Measurements from ENCODE around the gene SIGLEC8. TPM values are rescaled to one million over a fixed set of nuclear protein-coding genes. Genes with fewer than 3 reads are reported as not detected.
"Not testable (repeated sequence)": the region's sequence is repeated elsewhere in the genome, so short reads cannot be mapped to it uniquely, and the experiment has no call there.

SIGLEC8 gene
- total and polyA plus RNA-seq, 3 experiments from 2014 or later, result not detected

- no peak overlapping the region for H3K27ac Mint-ChIP-seq
- POLR2A ChIA-PET, result no interaction called here
- no peaks in the 10 kb centered on the region for H3K36me3 Mint-ChIP-seq
- Histone ChIP-seq H3K36me3 (ENCODE audit: insufficient read depth, low read length) (no peaks in the 10 kb centered on the region), H3K9me3 (ENCODE audit: low read length) (no peaks in the 10 kb centered on the region), H3K27me3 (ENCODE audit: insufficient read depth, low read length, poor library complexity, severe bottlenecking) (peaks cover 3% of the 10 kb centered on the region), H3K4me1 (ENCODE audit: insufficient read depth, low read length) (no peaks in the 10 kb centered on the region), H3K27ac (ENCODE audit: low read depth, low read length) (no peak overlapping the region), H3K4me3 (ENCODE audit: low read length) (no peak overlapping the region)
- no peak overlapping the region for H3K4me3 Mint-ChIP-seq
- peaks cover 4 to 6% (median 4%) of the 10 kb centered on the region in 3 donors for H3K4me1 Mint-ChIP-seq
- no peak for DNase-seq
- CTCF ChIA-PET, result interaction anchor here (0.8 to 1.3 kb wide), 4 partner anchors 11 to 54 kb away, joined by 3 read pairs; partner anchors contain the start of gene CLDND2
- H3K27me3 Mint-ChIP-seq, result peaks cover 17 to 35% of the 10 kb centered on the region in 2 donors
- no peaks in the 10 kb centered on the region for H3K9me3 Mint-ChIP-seq
These were observed 39.5 kb downstream of the SIGLEC8 start for GRCh38 chr19:51418707-51419106.

- Mint-ChIP-seq H3K4me3 (no peak overlapping the region), H3K27ac (no peak overlapping the region), H3K9me3 (no peaks in the 10 kb centered on the region), H3K27me3 (peaks cover 14 to 30% of the 10 kb centered on the region in 2 donors), H3K36me3 (no peaks in the 10 kb centered on the region), H3K4me1 (peaks cover 4 to 6% (median 4%) of the 10 kb centered on the region in 3 donors)
- Histone ChIP-seq H3K27ac (ENCODE audit: low read depth, low read length) (no peak overlapping the region), H3K4me3 (ENCODE audit: low read length) (no peak overlapping the region), H3K36me3 (ENCODE audit: insufficient read depth, low read length) (no peaks in the 10 kb centered on the region), H3K27me3 (ENCODE audit: insufficient read depth, low read length, poor library complexity, severe bottlenecking) (peaks cover 3% of the 10 kb centered on the region), H3K4me1 (ENCODE audit: insufficient read depth, low read length) (no peaks in the 10 kb centered on the region), H3K9me3 (ENCODE audit: low read length) (no peaks in the 10 kb centered on the region)
- no peak for DNase-seq
- ChIA-PET CTCF (interaction anchor here (0.8 to 1.7 kb wide), 6 partner anchors 10 to 58 kb away, joined by 3 to 5 read pairs (median 3); partner anchors contain the start of gene CLDND2), POLR2A (no interaction called here)
These were observed 40.5 kb downstream of the SIGLEC8 start for GRCh38 chr19:51417810-51418157.

- Histone ChIP-seq H3K4me1 (ENCODE audit: insufficient read depth, low read length) (no peaks in the 10 kb centered on the region), H3K27me3 (ENCODE audit: insufficient read depth, low read length, poor library complexity, severe bottlenecking) (peaks cover 3% of the 10 kb centered on the region), H3K9me3 (ENCODE audit: low read length) (no peaks in the 10 kb centered on the region), H3K27ac (ENCODE audit: low read depth, low read length) (no peak within 1 kb of the TSS), H3K4me3 (ENCODE audit: low read length) (no peak within 1 kb of the TSS), H3K36me3 (ENCODE audit: insufficient read depth, low read length) (no peaks in the 10 kb centered on the region)
- H3K27me3 Mint-ChIP-seq, result peaks cover 13 to 28% of the 10 kb centered on the region in 2 donors
- DNase-seq, result no peak
- H3K4me3 Mint-ChIP-seq, result peak within 1 kb of the TSS in 1 of 7 donors; percentile 12
- H3K36me3 Mint-ChIP-seq, result no peaks in the 10 kb centered on the region
- ChIA-PET POLR2A (no interaction called here), CTCF (interaction anchor here (1.0 to 1.7 kb wide), 5 partner anchors 21 to 58 kb away, joined by 3 to 5 read pairs (median 3); partner anchors contain the start of gene CLDND2)
- H3K9me3 Mint-ChIP-seq, result no peaks in the 10 kb centered on the region
- H3K4me1 Mint-ChIP-seq, result peaks cover 4 to 5% (median 4%) of the 10 kb centered on the region in 3 donors
- peak within 1 kb of the TSS in 2 of 8 donors; percentile 23 to 61 for H3K27ac Mint-ChIP-seq
These were observed 41.0 kb downstream of the SIGLEC8 start, which contains the start of gene SIGLEC10 for GRCh38 chr19:51417107-51417809. SIGLEC10 (minus strand) TSS chr19:51417642; CDS start chr19:51417581, 61 bp downstream.

DNA sequence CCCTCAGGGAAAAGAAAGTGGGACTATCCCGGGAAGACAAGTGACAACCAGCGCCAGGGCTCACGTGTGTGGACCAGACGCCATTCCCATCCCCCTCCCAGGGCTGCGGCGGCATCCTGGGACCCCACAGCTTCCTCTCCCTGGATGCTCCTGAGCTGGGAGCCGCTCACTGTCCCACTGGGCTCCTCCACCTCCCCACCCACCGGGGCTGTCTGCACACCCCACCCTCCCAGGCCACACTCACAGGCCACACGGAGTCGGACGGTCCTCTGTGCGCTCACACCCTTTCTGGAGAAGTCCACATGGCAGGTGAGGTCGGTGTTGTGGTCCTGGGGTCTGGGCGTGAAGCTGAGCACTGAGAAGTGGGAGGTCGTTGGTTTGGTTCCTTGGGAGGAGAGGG is 41.8 kb downstream of the SIGLEC8 start:
- DNase-seq; H3K4me3 Mint-ChIP-seq; H3K9me3 Mint-ChIP-seq; H3K4me1 Mint-ChIP-seq; H3K4me3 ChIP-seq (ENCODE audit: low read length); H3K27me3 ChIP-seq (ENCODE audit: insufficient read depth, low read length, poor library complexity, severe bottlenecking); H3K27ac ChIP-seq (ENCODE audit: low read depth, low read length); H3K36me3 Mint-ChIP-seq; H3K36me3 ChIP-seq (ENCODE audit: insufficient read depth, low read length); H3K9me3 ChIP-seq (ENCODE audit: low read length); H3K27ac Mint-ChIP-seq; H3K4me1 ChIP-seq (ENCODE audit: insufficient read depth, low read length); POLR2A ChIA-PET: not testable (repeated sequence)
- peaks cover 13 to 24% of the 10 kb centered on the region in 2 donors for H3K27me3 Mint-ChIP-seq
- CTCF ChIA-PET, result interaction anchor here (1.7 kb wide), 1 partner anchor 22 kb away, joined by 5 read pairs; no protein-coding TSS in a partner anchor

DNA sequence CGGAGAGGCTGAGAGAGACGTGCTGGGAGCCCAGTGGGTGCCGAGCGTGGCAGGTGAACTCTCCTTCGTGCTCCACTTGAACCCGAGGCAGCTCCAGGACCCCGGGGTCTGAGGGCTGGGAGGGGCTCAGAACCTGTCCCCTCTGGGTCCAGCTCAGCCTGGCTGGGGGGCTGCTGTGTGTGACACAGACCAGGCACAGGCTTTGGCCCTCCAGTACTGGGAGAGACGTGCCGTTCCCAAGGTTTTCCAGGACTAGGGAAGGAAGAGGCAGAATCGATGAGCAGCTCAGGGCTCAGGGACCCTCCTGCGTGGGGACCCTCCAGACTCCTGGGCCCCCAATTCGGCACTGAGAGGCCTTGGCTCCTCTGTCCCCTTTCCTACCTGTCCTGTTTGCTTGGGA is 43.1 kb downstream of the SIGLEC8 start:
- no peak for DNase-seq
- POLR2A ChIA-PET, result no interaction called here
- Mint-ChIP-seq H3K27ac (no peak overlapping the region), H3K4me3 (no peak overlapping the region), H3K36me3 (no peaks in the 10 kb centered on the region), H3K9me3 (no peaks in the 10 kb centered on the region), H3K4me1 (peaks cover 0 to 2% (median 0%) of the 10 kb centered on the region in 3 donors), H3K27me3 (peaks cover 13 to 24% of the 10 kb centered on the region in 2 donors)
- Histone ChIP-seq H3K27ac (ENCODE audit: low read depth, low read length) (no peak overlapping the region), H3K27me3 (ENCODE audit: insufficient read depth, low read length, poor library complexity, severe bottlenecking) (no peaks in the 10 kb centered on the region), H3K9me3 (ENCODE audit: low read length) (no peaks in the 10 kb centered on the region), H3K4me1 (ENCODE audit: insufficient read depth, low read length) (no peaks in the 10 kb centered on the region), H3K36me3 (ENCODE audit: insufficient read depth, low read length) (no peaks in the 10 kb centered on the region), H3K4me3 (ENCODE audit: low read length) (no peak overlapping the region)
- CTCF ChIA-PET, result no interaction called here

- DNase-seq, result no peak
- peaks cover 0 to 3% of the 10 kb centered on the region in 2 donors for H3K27me3 Mint-ChIP-seq
- H3K4me3 Mint-ChIP-seq, result peak overlapping the region in 1 of 7 donors; percentile 34
- POLR2A ChIA-PET, result no interaction called here
- Histone ChIP-seq H3K36me3 (ENCODE audit: insufficient read depth, low read length) (no peaks in the 10 kb centered on the region), H3K4me1 (ENCODE audit: insufficient read depth, low read length) (no peaks in the 10 kb centered on the region), H3K9me3 (ENCODE audit: low read length) (no peaks in the 10 kb centered on the region), H3K27me3 (ENCODE audit: insufficient read depth, low read length, poor library complexity, severe bottlenecking) (no peaks in the 10 kb centered on the region), H3K4me3 (ENCODE audit: low read length) (no peak overlapping the region), H3K27ac (ENCODE audit: low read depth, low read length) (no peak overlapping the region)
- no peaks in the 10 kb centered on the region for H3K36me3 Mint-ChIP-seq
- peaks cover 0 to 2% (median 0%) of the 10 kb centered on the region in 5 donors for H3K9me3 Mint-ChIP-seq
- peaks cover 4 to 7% (median 5%) of the 10 kb centered on the region in 3 donors for H3K4me1 Mint-ChIP-seq
- H3K27ac Mint-ChIP-seq, result no peak overlapping the region
- CTCF ChIA-PET, result interaction anchor here (0.8 to 1.4 kb wide), 3 partner anchors 10 to 72 kb away, joined by 3 read pairs; no protein-coding TSS in a partner anchor
These were observed 47.1 kb downstream of the SIGLEC8 start for GRCh38 chr19:51410950-51411748.

DNA sequence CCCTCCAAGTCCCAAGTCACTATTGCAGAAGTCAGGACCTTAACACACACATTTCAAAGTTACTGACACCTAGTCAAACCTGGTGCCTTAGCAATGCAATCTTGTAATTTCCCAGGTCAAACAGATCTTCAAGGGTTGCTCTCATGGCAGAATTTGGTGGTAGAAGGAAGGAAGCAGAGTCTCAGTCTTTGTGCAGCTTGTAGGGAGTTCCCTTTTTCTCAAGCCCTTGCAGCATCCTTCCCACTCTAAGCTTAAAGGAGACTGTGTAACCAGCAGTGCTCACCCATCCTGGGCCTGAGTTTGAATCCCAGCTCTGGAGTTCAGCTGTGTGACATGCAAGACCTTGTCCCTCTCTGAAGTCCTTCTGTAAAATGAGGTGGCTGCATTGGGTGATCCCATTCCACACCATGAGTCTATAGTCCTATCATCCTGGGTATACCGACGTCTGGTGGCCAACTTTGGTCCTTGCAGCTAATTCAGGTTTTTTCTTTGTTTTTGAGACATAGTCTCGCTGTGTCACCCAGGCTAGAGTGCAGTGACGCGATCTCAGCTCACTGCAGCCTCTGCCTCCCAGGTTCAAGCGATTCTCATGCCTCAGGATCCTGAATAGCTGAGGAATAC is 50.6 kb downstream of the SIGLEC8 start:
- DNase-seq, result peak in 4 of 5 donors; percentile 15 to 61 (median 30)

More for the DNA sequence above, 50.6 kb downstream of the SIGLEC8 start:
- CTCF ChIA-PET, result interaction anchor here (0.7 to 3.2 kb wide), 11 partner anchors 9 to 79 kb away, joined by 3 to 20 read pairs (median 3); partner anchors contain the start of genes LIM2 and VSIG10L
- Mint-ChIP-seq H3K4me1 (peaks cover 4 to 7% (median 5%) of the 10 kb centered on the region in 3 donors), H3K36me3 (peaks cover 0 to 9% (median 0%) of the 10 kb centered on the region in 3 donors), H3K27me3 (no peaks in the 10 kb centered on the region), H3K27ac (no peak overlapping the region), H3K9me3 (peaks cover 5 to 9% (median 5%) of the 10 kb centered on the region in 5 donors), H3K4me3 (no peak overlapping the region)
- POLR2A ChIA-PET, result no interaction called here
- H3K27me3 ChIP-seq (ENCODE audit: insufficient read depth, low read length, poor library complexity, severe bottlenecking), result no peaks in the 10 kb centered on the region
- H3K9me3 ChIP-seq (ENCODE audit: low read length), result no peaks in the 10 kb centered on the region
- H3K27ac ChIP-seq (ENCODE audit: low read depth, low read length), result no peak overlapping the region
- no peaks in the 10 kb centered on the region for H3K36me3 ChIP-seq (ENCODE audit: insufficient read depth, low read length)
- H3K4me1 ChIP-seq (ENCODE audit: insufficient read depth, low read length), result no peaks in the 10 kb centered on the region
- no peak overlapping the region for H3K4me3 ChIP-seq (ENCODE audit: low read length)
